ENCODE results near the gene SLC39A11. TPM values are rescaled to one million over a fixed set of nuclear protein-coding genes. Genes with fewer than 3 reads are reported as not detected.

The SLC39A11 gene
- total RNA-seq, 1 experiment from 2014 or later, result 56.1 TPM

- Histone ChIP-seq H3K4me3 (ENCODE audit: low read depth in 2 of 2, low read length in 2 of 2) (no peak overlapping the region), H3K27me3 (ENCODE audit: control insufficient read depth, insufficient read depth, low read length) (no peaks in the 10 kb centered on the region), H3K9me3 (ENCODE audit: control insufficient read depth, insufficient read depth, low read depth, low read length) (no peaks in the 10 kb centered on the region), H3K36me3 (ENCODE audit: control insufficient read depth, insufficient read depth, low read length) (no peaks in the 10 kb centered on the region), H3K4me1 (ENCODE audit: control insufficient read depth, insufficient read depth, low read length) (peaks cover 40% of the 10 kb centered on the region), H3K27ac (ENCODE audit: low read length) (peak overlapping the region; percentile 83)
- POLR2A ChIA-PET, result interaction anchor here (0.6 kb wide), 3 partner anchors 567 to 653 kb away, joined by 3 to 8 read pairs (median 6); no protein-coding TSS in a partner anchor
- DNase-seq (ENCODE audit: low read depth, low spot score) (no peak), ATAC-seq (no peak)
- in situ Hi-C loops (cut with HindIII; ENCODE audit: low pct_unique_long_range_greater_than_20kb, low sequenced_read_pairs) (no loop called here), intact Hi-C loops (cut with micrococcal nuclease; ENCODE audit: unreplicated experiment) (no loop called here)
- no TSS peak for BruUV-seq (replicated peaks)
- TF ChIP-seq TCF7L2 (IDR thresholded peaks at IDR 0.05; ENCODE audit: low read depth, low read length) (no peak), REST (IDR thresholded peaks at IDR 0.05; ENCODE audit: insufficient read depth in 1 of 2, low read depth in 2 of 2, low read length in 1 of 2) (no peak), SIN3A (IDR thresholded peaks at IDR 0.05; ENCODE audit: borderline replicate concordance, insufficient read depth, low read depth, low read length) (no peak)
- CTCF ChIA-PET, result interaction anchor here (0.7 to 5.0 kb wide), 6 partner anchors 100 to 467 kb away, joined by 3 to 38 read pairs (median 6); no protein-coding TSS in a partner anchor
These were observed 368.2 kb downstream of the SLC39A11 start for GRCh38 chr17:72724267-72724666.

GRCh38 chr17:72723711-72724110, 368.8 kb downstream of the SLC39A11 start:
- BruUV-seq (replicated peaks), result no TSS peak
- H3K9me3 ChIP-seq (ENCODE audit: control insufficient read depth, insufficient read depth, low read depth, low read length), result no peaks in the 10 kb centered on the region
- peaks cover 42% of the 10 kb centered on the region for H3K4me1 ChIP-seq (ENCODE audit: control insufficient read depth, insufficient read depth, low read length)
- no peaks in the 10 kb centered on the region for H3K27me3 ChIP-seq (ENCODE audit: control insufficient read depth, insufficient read depth, low read length)
- peak overlapping the region; percentile 83 for H3K27ac ChIP-seq (ENCODE audit: low read length)
- in situ Hi-C loops (cut with HindIII; ENCODE audit: low pct_unique_long_range_greater_than_20kb, low sequenced_read_pairs), result no loop called here
- ChIA-PET POLR2A (interaction anchor here (0.6 kb wide), 2 partner anchors 568 to 599 kb away, joined by 6 to 8 read pairs; no protein-coding TSS in a partner anchor), CTCF (interaction anchor here (5.0 kb wide), 1 partner anchor 167 kb away, joined by 38 read pairs; no protein-coding TSS in a partner anchor)
- intact Hi-C loops (cut with micrococcal nuclease; ENCODE audit: unreplicated experiment), result no loop called here
- TF ChIP-seq SIN3A (IDR thresholded peaks at IDR 0.05; ENCODE audit: borderline replicate concordance, insufficient read depth, low read depth, low read length), result no peak
- no peak for TF ChIP-seq CTCF (IDR thresholded peaks at IDR 0.05)
- no peak for TF ChIP-seq TCF7L2 (IDR thresholded peaks at IDR 0.05; ENCODE audit: low read depth, low read length)
- TF ChIP-seq REST (IDR thresholded peaks at IDR 0.05; ENCODE audit: insufficient read depth in 1 of 2, low read depth in 2 of 2, low read length in 1 of 2), result no peak
- no peak for TF ChIP-seq POLR2AphosphoS5 (IDR thresholded peaks at IDR 0.05; ENCODE audit: low read depth, low read length)
- DNase-seq (ENCODE audit: low read depth, low spot score) (no peak), ATAC-seq (no peak)
- no peak overlapping the region for H3K4me3 ChIP-seq (ENCODE audit: low read depth in 2 of 2, low read length in 2 of 2)
- no peaks in the 10 kb centered on the region for H3K36me3 ChIP-seq (ENCODE audit: control insufficient read depth, insufficient read depth, low read length)

Data from Panc1 (cell line).